Body of pancreas (tissue), 4 donors: ENCODE results near the gene HADH. TPM values are rescaled to one million over a fixed set of nuclear protein-coding genes. Genes with fewer than 3 reads are reported as not detected.

Experiments used
- ATAC-seq: fragments of 150-250 bp; one replicate; pipeline ENCODE4 v1.9.1; 2016
- DNase-seq, 4 donors: peaks; one replicate each; pipeline ENCODE4 v3.0.0-alpha.2; 2019
- H3K27ac ChIP-seq, 4 donors: fragments of 200-600 bp; sonication (generic); 1 replicate in 3 of 4; 2 replicates in 1 of 4; pipeline versions ENCODE4 v1.5.1 to v1.6.1; 2016 to 2019; ENCODE audit warnings: mild to moderate bottlenecking in 1 of 4, mixed read lengths in 1 of 4, moderate library complexity in 1 of 4
- H3K27me3 ChIP-seq, 2 donors: fragments of 200-600 bp; sonication (generic); one replicate each; pipeline ENCODE4 v1.6.0; 2016; ENCODE audit warnings: mild to moderate bottlenecking in 1 of 2
- H3K36me3 ChIP-seq, 2 donors: fragments of 200-600 bp; sonication (generic); replicated peaks in 1 of 2; 2 replicates each; pipeline ENCODE4 v1.5.1; 2016; ENCODE audit warnings: low read depth in 2 of 2; ENCODE audit not compliant: insufficient read depth in 1 of 2
- H3K4me1 ChIP-seq: fragments of 200-600 bp; sonication (generic); one replicate; pipeline ENCODE4 v1.6.0; 2016
- H3K4me3 ChIP-seq, 2 donors: fragments of 200-600 bp; sonication (generic); 1 replicate in 1 of 2; 2 replicates in 1 of 2; pipeline ENCODE4 v1.5.1; 2016 to 2019
- H3K9me3 ChIP-seq, 3 donors: fragments of 200-600 bp; sonication (generic); 1 replicate in 2 of 3; 2 replicates in 1 of 3; pipeline ENCODE4 v1.5.1; 2016
- POLR2A ChIP-seq, 3 donors: fragments of 450-650 bp; IDR thresholded peaks; one replicate each; pipeline ENCODE4 v1.6.1; 2016; ENCODE audit warnings: antibody characterized with exemption in 3 of 3, mild to moderate bottlenecking in 2 of 3
- WGBS, 2 donors: methylation state at CpG; one replicate each; pipeline ENCODE4 v1.1.5; 2017; 5-methylcytosine and 5-hydroxymethylcytosine counted together
- intact Hi-C: fragments of 100-400 bp; cut with DNase I; formaldehyde crosslinking; loops from one replicate; pipeline ENCODE4 v1.15.1; 2023
- total RNA-seq, 2 donors: library from RNA; depleted of rRNA; stranded (reverse); fragments of >200 nt; gene quantifications; one replicate each; pipeline ENCODE4 v1.1.0, GENCODE V29; 2016
- TF ChIP-seq, protein P1 (sequence below), 7 experiments: fragments of 450-650 bp in 4 of 7; fragments of 200-600 bp in 3 of 7; sonication (generic) in 3 of 7; IDR thresholded peaks; one replicate each; pipeline ENCODE4 v1.5.1; 2016 to 2019; ENCODE audit warnings: antibody characterized with exemption in 7 of 7

The HADH gene
- total RNA-seq, 2 donors from 2014 or later, result 23.9 to 34.6 TPM

- H3K4me3 ChIP-seq, result no peak overlapping the region
- WGBS, 2 donors, result 72 to 77% methylated on average over 6 of the region's 6 CpGs
- intact Hi-C loops, result no loop called here
- no peak overlapping the region for H3K27ac ChIP-seq
- no peaks in the 10 kb centered on the region for H3K9me3 ChIP-seq
- ATAC-seq, result no peak
- no peaks in the 10 kb centered on the region for H3K27me3 ChIP-seq
- no peaks in the 10 kb centered on the region for H3K4me1 ChIP-seq
- H3K36me3 ChIP-seq, result no peaks in the 10 kb centered on the region
- TF ChIP-seq POLR2A (IDR thresholded peaks at IDR 0.05), result no peak
- TF ChIP-seq, protein P1, sequence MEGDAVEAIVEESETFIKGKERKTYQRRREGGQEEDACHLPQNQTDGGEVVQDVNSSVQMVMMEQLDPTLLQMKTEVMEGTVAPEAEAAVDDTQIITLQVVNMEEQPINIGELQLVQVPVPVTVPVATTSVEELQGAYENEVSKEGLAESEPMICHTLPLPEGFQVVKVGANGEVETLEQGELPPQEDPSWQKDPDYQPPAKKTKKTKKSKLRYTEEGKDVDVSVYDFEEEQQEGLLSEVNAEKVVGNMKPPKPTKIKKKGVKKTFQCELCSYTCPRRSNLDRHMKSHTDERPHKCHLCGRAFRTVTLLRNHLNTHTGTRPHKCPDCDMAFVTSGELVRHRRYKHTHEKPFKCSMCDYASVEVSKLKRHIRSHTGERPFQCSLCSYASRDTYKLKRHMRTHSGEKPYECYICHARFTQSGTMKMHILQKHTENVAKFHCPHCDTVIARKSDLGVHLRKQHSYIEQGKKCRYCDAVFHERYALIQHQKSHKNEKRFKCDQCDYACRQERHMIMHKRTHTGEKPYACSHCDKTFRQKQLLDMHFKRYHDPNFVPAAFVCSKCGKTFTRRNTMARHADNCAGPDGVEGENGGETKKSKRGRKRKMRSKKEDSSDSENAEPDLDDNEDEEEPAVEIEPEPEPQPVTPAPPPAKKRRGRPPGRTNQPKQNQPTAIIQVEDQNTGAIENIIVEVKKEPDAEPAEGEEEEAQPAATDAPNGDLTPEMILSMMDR (IDR thresholded peaks at IDR 0.05), result no peak
- DNase-seq, result no peak
These were observed 66.7 kb downstream of the HADH start for GRCh38 chr4:108056418-108056817.

DNA sequence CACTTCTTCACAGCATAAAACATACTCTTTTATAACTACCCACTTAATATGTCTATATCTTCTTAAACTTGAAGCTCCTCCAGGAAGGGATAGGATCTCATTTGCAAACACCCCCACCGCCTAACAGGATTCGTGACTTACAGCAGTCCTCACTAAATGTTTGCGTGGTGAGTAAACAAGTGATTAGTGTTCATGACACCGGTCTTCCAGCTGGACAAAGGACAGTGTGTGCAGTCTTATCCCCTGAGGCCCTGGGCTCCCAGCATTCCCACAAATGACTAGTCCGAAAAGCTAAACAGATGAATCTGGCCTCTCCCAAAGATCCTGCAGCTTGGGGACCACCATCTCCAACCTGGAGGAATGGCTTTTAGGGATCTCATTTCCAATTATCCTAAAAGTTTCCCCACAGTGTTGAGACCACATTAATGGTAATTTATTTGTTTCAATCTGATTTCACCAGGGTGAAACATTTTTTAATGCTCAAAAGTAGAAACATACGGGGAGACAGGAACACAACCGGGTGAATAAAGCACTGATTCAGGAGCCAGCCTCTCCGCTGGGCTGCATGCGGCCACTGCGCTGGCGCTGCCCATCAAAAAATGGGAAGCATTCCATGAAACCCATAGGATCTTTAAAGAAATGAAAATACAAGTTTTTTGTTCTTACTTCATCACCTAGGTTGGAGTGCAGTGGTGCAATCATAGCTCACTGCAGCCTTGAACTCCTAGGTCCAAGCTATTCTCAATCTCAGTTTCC lies 69.2 kb downstream of the HADH start:
- Histone ChIP-seq H3K9me3 (no peaks in the 10 kb centered on the region), H3K27me3 (no peaks in the 10 kb centered on the region), H3K4me3 (no peak overlapping the region), H3K4me1 (no peaks in the 10 kb centered on the region), H3K36me3 (no peaks in the 10 kb centered on the region), H3K27ac (no peak overlapping the region)
- ATAC-seq, result no peak
- intact Hi-C loops, result no loop called here
- TF ChIP-seq, protein P1 (IDR thresholded peaks at IDR 0.05), result no peak
- no peak for TF ChIP-seq POLR2A (IDR thresholded peaks at IDR 0.05)
- 64% methylated on average over 11 of the region's 11 CpGs for WGBS, 2 donors
- DNase-seq, result no peak

DNA sequence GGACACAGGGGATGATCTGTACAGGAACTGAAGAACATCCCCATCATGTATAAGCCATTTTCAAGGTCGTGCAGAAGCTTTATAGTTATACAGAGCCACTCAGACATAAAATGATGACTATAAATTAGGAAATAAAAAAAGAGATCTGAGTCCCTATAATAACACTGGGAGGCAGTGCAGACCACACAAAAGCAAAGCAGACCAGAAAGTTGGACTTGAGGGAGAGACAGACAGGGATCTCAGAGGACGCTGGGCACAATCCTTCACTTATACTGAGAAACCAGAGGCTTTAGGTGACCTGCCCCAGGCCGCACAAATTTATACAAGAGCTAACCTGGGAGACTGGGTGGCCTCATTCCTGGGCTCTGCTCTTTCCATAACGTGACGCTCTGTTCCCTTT lies 70.5 kb downstream of the HADH start:
- peak; percentile 63 for ATAC-seq
- 22 to 32% methylated on average over 5 of the region's 5 CpGs for WGBS, 2 donors
- no peaks in the 10 kb centered on the region for H3K4me1 ChIP-seq
- H3K27ac ChIP-seq, result no peak overlapping the region
- no peaks in the 10 kb centered on the region for H3K9me3 ChIP-seq
- H3K27me3 ChIP-seq, result no peaks in the 10 kb centered on the region
- no peak overlapping the region for H3K4me3 ChIP-seq
- DNase-seq, result peak in 3 of 4 donors; percentile 12 to 35 (median 20)
- TF ChIP-seq, protein P1 (IDR thresholded peaks at IDR 0.05), result peak in 5 of 7 experiments; percentile 40 to 56 (median 52)
- TF ChIP-seq POLR2A (IDR thresholded peaks at IDR 0.05), result no peak
- intact Hi-C loops, result no loop called here
- H3K36me3 ChIP-seq, result no peaks in the 10 kb centered on the region

DNA sequence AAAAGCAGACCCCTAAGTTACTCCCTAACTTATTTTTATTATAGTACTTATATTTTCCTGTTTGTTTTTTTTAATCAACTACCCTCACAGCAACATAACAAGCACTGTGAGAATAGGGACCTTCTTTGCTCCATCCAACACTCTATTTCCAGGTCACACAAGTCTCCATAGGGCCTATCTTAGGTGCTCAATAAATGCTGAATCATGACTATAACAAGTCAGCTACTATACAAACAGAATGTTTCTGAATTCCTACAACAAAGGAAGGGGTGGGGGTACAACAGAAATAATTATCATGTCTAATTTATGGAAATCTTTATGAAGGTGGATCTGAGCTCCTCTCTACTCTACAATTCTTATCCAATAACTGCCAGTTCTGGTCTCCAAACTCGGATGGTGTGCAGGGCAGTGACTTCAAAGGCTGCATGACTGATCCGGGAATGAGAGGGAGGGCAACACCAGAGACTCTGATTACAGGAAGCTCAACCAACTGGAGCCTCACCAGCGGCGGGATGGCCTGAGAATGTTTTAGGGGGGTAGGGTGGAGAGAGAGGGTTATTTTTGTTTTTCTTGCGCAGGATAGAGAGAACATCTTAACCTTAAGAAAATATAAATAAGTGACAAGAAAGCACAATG lies 71.1 kb downstream of the HADH start:
- intact Hi-C loops, result no loop called here
- TF ChIP-seq POLR2A (IDR thresholded peaks at IDR 0.05), result no peak
- TF ChIP-seq, protein P1 (IDR thresholded peaks at IDR 0.05), result no peak
- no peaks in the 10 kb centered on the region for H3K9me3 ChIP-seq
- DNase-seq, result no peak
- WGBS, 2 donors, result 38 to 46% methylated on average over 5 of the region's 5 CpGs
- no peak for ATAC-seq
- H3K4me3 ChIP-seq, result no peak overlapping the region
- H3K36me3 ChIP-seq, result no peaks in the 10 kb centered on the region
- H3K4me1 ChIP-seq, result no peaks in the 10 kb centered on the region
- H3K27ac ChIP-seq, result no peak overlapping the region
- H3K27me3 ChIP-seq, result no peaks in the 10 kb centered on the region
